HepG2 (cell line): ENCODE measurements around the gene GPC2. TPM values are rescaled to one million over a fixed set of nuclear protein-coding genes. Genes with fewer than 3 reads are reported as not detected.

Experiments used
- FIP1L1 ChIP-seq: fragments of 200-400 bp; formaldehyde crosslinking; IDR thresholded peaks from 2 replicates; pipeline ENCODE4 v1.6.1; 2018; ENCODE audit warnings: low read depth, mild to moderate bottlenecking, low read length, moderate library complexity, borderline replicate concordance; ENCODE audit not compliant: insufficient read depth
- FLYWCH1 ChIP-seq: sonication (generic); formaldehyde crosslinking; IDR thresholded peaks from 2 replicates; pipeline ENCODE4 v1.8.1; 2023; ENCODE audit warnings: mild to moderate bottlenecking, missing genetic modification reagents
- FOXO4 ChIP-seq: sonication (generic); formaldehyde crosslinking; conservative IDR thresholded peaks from 2 replicates; pipeline ENCODE4 v1.8.1; 2023; ENCODE audit warnings: missing genetic modification reagents
- GTF2F1 ChIP-seq: fragments of 150-350 bp; IDR thresholded peaks from 2 replicates; pipeline ENCODE4 v1.6.1; 2014; ENCODE audit warnings: low read length
- PAXIP1 ChIP-seq: sonication (generic); formaldehyde crosslinking; conservative IDR thresholded peaks from 2 replicates; pipeline ENCODE4 v1.4.0; 2020; ENCODE audit warnings: mild to moderate bottlenecking, missing genetic modification reagents, moderate library complexity
- PHF21A ChIP-seq: sonication (generic); formaldehyde crosslinking; IDR thresholded peaks from 2 replicates; pipeline ENCODE4 v1.5.0; 2020; ENCODE audit warnings: mild to moderate bottlenecking, missing genetic modification reagents
- RORA ChIP-seq: sonication (generic); formaldehyde crosslinking; IDR thresholded peaks from 2 replicates; pipeline ENCODE4 v1.5.0; 2020; ENCODE audit warnings: mild to moderate bottlenecking, missing genetic modification reagents, moderate library complexity
- SAP130 ChIP-seq: IDR thresholded peaks from 2 replicates; pipeline ENCODE4 v1.6.1; 2016; ENCODE audit warnings: low read depth
- SNAPC4 ChIP-seq: sonication (generic); formaldehyde crosslinking; IDR thresholded peaks from 2 replicates; pipeline ENCODE4 v1.4.0; 2020; ENCODE audit warnings: mild to moderate bottlenecking, missing genetic modification reagents
- TOE1 ChIP-seq: sonication (generic); formaldehyde crosslinking; IDR thresholded peaks from 2 replicates; pipeline ENCODE4 v1.4.0; 2020; ENCODE audit warnings: mild to moderate bottlenecking, missing genetic modification reagents
- YEATS2 ChIP-seq: sonication (generic); formaldehyde crosslinking; IDR thresholded peaks from 2 replicates; pipeline ENCODE4 v1.4.0; 2020; ENCODE audit warnings: missing genetic modification reagents, borderline replicate concordance
- ZBTB26 ChIP-seq: IDR thresholded peaks from 2 replicates; pipeline ENCODE4 v1.6.1; 2016; ENCODE audit warnings: missing compliant biosample characterization, missing genetic modification reagents, borderline replicate concordance
- ZFP41 ChIP-seq: sonication (generic); formaldehyde crosslinking; IDR thresholded peaks from 2 replicates; pipeline ENCODE4 v1.4.0; 2020; ENCODE audit warnings: mild to moderate bottlenecking, missing genetic modification reagents, borderline replicate concordance
- ZNF124 ChIP-seq: sonication (generic); formaldehyde crosslinking; IDR thresholded peaks from 2 replicates; pipeline ENCODE4 v1.4.0; 2020; ENCODE audit warnings: missing genetic modification reagents
- ZNF224 ChIP-seq: sonication (generic); formaldehyde crosslinking; IDR thresholded peaks from 2 replicates; pipeline ENCODE4 v1.5.0; 2020; ENCODE audit warnings: mild to moderate bottlenecking, missing genetic modification reagents
- ZNF546 ChIP-seq: sonication (generic); formaldehyde crosslinking; conservative IDR thresholded peaks from 2 replicates; pipeline ENCODE4 v1.8.1; 2023; ENCODE audit warnings: mild to moderate bottlenecking, missing genetic modification reagents
- ZNF644 ChIP-seq: IDR thresholded peaks from 2 replicates; pipeline ENCODE4 v1.6.1; 2016; ENCODE audit warnings: low read depth
- ZNF652 ChIP-seq: IDR thresholded peaks from 2 replicates; pipeline ENCODE4 v1.6.1; 2016; ENCODE audit warnings: low read depth, borderline replicate concordance
- ZSCAN22 ChIP-seq: sonication (generic); formaldehyde crosslinking; IDR thresholded peaks from 2 replicates; pipeline ENCODE4 v1.4.0; 2020; ENCODE audit warnings: mild to moderate bottlenecking, missing genetic modification reagents
- polyA plus RNA-seq, 8 experiments: library from polyadenylated mRNA; depleted of rRNA in 3 of 8; stranded (reverse) in 7 of 8; unstranded in 1 of 8; fragments of >200 nt; fragmentation: Illumina TruSeq in 4 of 8; extraction: Trizol in 4 of 8; gene quantifications; 2 replicates each; pipeline versions ENCODE4 v1.2.1 to v1.2.3, GENCODE V29; 2011 to 2016; ENCODE audit warnings: low read depth in 4 of 8, missing spikeins in 1 of 8, mixed read lengths in 1 of 8; ENCODE audit not compliant: insufficient read depth in 1 of 8
- total RNA-seq, 5 experiments: library from RNA; depleted of rRNA; stranded (reverse); fragments of >200 nt; fragmentation: Illumina TruSeq; extraction: Trizol; gene quantifications; 2 replicates each; pipeline ENCODE4 v1.2.3, GENCODE V29; 2016; ENCODE audit warnings: low read depth in 1 of 5

Gene GPC2
- total and polyA plus RNA-seq, 2 of the 13 experiments (the other 11 are each of a cell fraction or from before 2014, with no cell fraction given) = 0.64 to 0.78 TPM

- TF ChIP-seq SNAPC4 (CRISPR knock-in tag) (peak; percentile 57; the same call in 1 of the 2 replicates), ZNF124 (CRISPR knock-in tag) (peak; percentile 33; the same call in 1 of the 2 replicates), FIP1L1 (no peak), SAP130 (CRISPR knock-in tag) (peak; percentile 89), ZNF546 (CRISPR knock-in tag) (peak; percentile 66; the same call in 1 of the 2 replicates), FLYWCH1 (CRISPR knock-in tag) (no peak), YEATS2 (CRISPR knock-in tag) (peak; percentile 78; the same call in 1 of the 2 replicates), ZFP41 (CRISPR knock-in tag) (no peak), FOXO4 (no peak), PHF21A (CRISPR knock-in tag) (no peak; the same call in 1 of the 2 replicates), ZBTB26 (CRISPR knock-in tag) (0 out of 2 replicates have a peak, but pooled peaks have one; percentile 15), TOE1 (CRISPR knock-in tag) (no peak), ZSCAN22 (CRISPR knock-in tag) (no peak), ZNF644 (CRISPR knock-in tag) (no peak), RORA (CRISPR knock-in tag) (no peak), ZNF224 (CRISPR knock-in tag) (no peak), PAXIP1 (CRISPR knock-in tag) (peak; percentile 47), ZNF652 (no peak), GTF2F1 (no peak)
These were observed 28.4 kb downstream of the GPC2 start, which contains the start of gene LAMTOR4 (continued) for GRCh38 chr7:100148559-100149328.
